ENCODE data around the gene NAE1.

Gene NAE1

GRCh38 chr16:66849549-66849948 lies 18.8 kb upstream of the NAE1 start:
- DNase-seq: no peak

GRCh38 chr16:66849021-66849420 lies 18.2 kb upstream of the NAE1 start:
- DNase-seq: no peak

GRCh38 chr16:66848172-66848571 lies 17.4 kb upstream of the NAE1 start:
- DNase-seq: no peak

GRCh38 chr16:66847533-66848067 lies 16.8 kb upstream of the NAE1 start:
- no peak for DNase-seq

GRCh38 chr16:66846831-66847230 lies 16.1 kb upstream of the NAE1 start:
- no peak for DNase-seq

- DNase-seq: no peak
Measured at GRCh38 chr16:66846266-66846665, 15.5 kb upstream of the NAE1 start.

- DNase-seq: no peak
Measured at GRCh38 chr16:66845791-66846221, 15.0 kb upstream of the NAE1 start.

GRCh38 chr16:66845080-66845410 lies 14.3 kb upstream of the NAE1 start:
- no peak for DNase-seq

GRCh38 chr16:66844342-66845079 lies 13.7 kb upstream of the NAE1 start, which contains the start of gene CA7:
TSS of gene CA7 (plus strand) at chr16:66844414. CDS start at chr16:66844488, 74 bp downstream.
- DNase-seq: no peak

GRCh38 chr16:66844009-66844341 lies 13.2 kb upstream of the NAE1 start:
- DNase-seq: no peak

- no peak for DNase-seq
Measured at GRCh38 chr16:66843191-66843590, 12.4 kb upstream of the NAE1 start.

- no peak for DNase-seq
Measured at GRCh38 chr16:66842765-66843164, 12.0 kb upstream of the NAE1 start.

- DNase-seq: no peak
Measured at GRCh38 chr16:66841366-66841765, 10.6 kb upstream of the NAE1 start.

- no peak for DNase-seq
Measured at GRCh38 chr16:66840883-66841282, 10.1 kb upstream of the NAE1 start.

- DNase-seq: no peak
Measured at GRCh38 chr16:66834746-66835145, 4.0 kb upstream of the NAE1 start.

GRCh38 chr16:66832661-66833305 lies 2.0 kb upstream of the NAE1 start:
- no peak for DNase-seq

GRCh38 chr16:66832190-66832589 lies 1.4 kb upstream of the NAE1 start:
- DNase-seq: no peak

GRCh38 chr16:66824006-66824405 lies 6.8 kb downstream of the NAE1 start:
- DNase-seq: no peak

- DNase-seq: no peak
Measured at GRCh38 chr16:66814734-66815133, 16.0 kb downstream of the NAE1 start.

GRCh38 chr16:66811043-66811442 lies 19.7 kb downstream of the NAE1 start:
- no peak for DNase-seq

- no peak for DNase-seq
Measured at GRCh38 chr16:66810391-66810790, 20.4 kb downstream of the NAE1 start.

- DNase-seq: no peak
Measured at GRCh38 chr16:66809765-66810164, 21.0 kb downstream of the NAE1 start.

GRCh38 chr16:66802159-66802558 lies 28.6 kb downstream of the NAE1 start:
- DNase-seq: no peak

- DNase-seq: no peak
Measured at GRCh38 chr16:66801320-66802105, 29.3 kb downstream of the NAE1 start, which contains the start of gene TERB1. TSS of gene TERB1 (minus strand) at chr16:66801584. CDS start at chr16:66796798, 4,786 bp downstream.

All from CD4-positive, alpha-beta T cell treated with Interleukin-4 for 1 hour (primary cell).